H1 (cell line): ENCODE measurements around the gene SP7. TPM values are rescaled to one million over a fixed set of nuclear protein-coding genes. Genes with fewer than 3 reads are reported as not detected.

Experiments used
- BACH1 ChIP-seq: IDR thresholded peaks from 2 replicates; pipeline ENCODE4 v1.6.1; 2012; ENCODE audit warnings: low read length, improper control_type of control experiment
- CHD7 ChIP-seq: fragments of 300-600 bp; sonication (generic); IDR thresholded peaks from 2 replicates; pipeline ENCODE4 v1.7.1; 2012; ENCODE audit warnings: low read length, moderate library complexity, mild to moderate bottlenecking, inconsistent platforms; ENCODE audit not compliant: insufficient replicate concordance
- polyA plus RNA-seq, 7 experiments: library from polyadenylated mRNA; depleted of rRNA in 3 of 7; stranded (reverse) in 5 of 7; unstranded in 2 of 7; fragments of >200 nt in 5 of 7; fragments of 200-250 nt in 2 of 7; gene quantifications; 1 replicate in 5 of 7; 2 replicates in 1 of 7; 4 replicates in 1 of 7; pipeline versions ENCODE4 v1.2.1 to v1.2.3, GENCODE V29; 2011 to 2013; ENCODE audit warnings: missing spikeins in 2 of 7, mixed read lengths in 2 of 7
- total RNA-seq: library from RNA; stranded (reverse); fragmentation: NEBNext Ultra II Directional; extraction: Animal tissue kit (Norgen Biotek cat#: 25700); gene quantifications from 2 replicates; pipeline ENCODE4 v1.2.1, GENCODE V29; 2021

Gene SP7
- total and polyA plus RNA-seq, 2 of the 8 experiments (the other 6 are each of a cell fraction or from before 2014, with no cell fraction given), result 0.12 to 0.13 TPM

DNA sequence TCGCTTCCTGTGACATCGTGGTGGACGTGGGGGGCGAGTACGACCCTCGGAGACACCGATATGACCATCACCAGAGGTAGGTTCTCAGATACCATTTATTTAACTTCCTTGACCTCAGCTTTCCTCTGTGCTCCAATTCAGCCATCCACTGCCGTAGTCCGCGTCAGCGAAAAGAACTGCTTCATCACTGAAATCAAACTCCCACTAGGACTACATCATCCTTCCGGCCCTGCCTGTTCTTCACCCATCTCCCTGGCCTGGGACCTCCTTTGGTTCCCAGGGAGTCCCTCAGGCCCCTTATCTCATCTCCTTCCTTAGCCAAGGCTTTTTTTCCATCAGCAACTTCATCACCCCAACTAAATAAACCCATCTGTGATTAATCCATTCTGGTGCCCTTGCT is 36.0 kb downstream of the SP7 start (continued):
- TF ChIP-seq CHD7 (no peak), BACH1 (peak; percentile 37; the same call in 1 of the 2 replicates)
